ENCODE data around the gene ZMAT5.

Gene ZMAT5

DNA sequence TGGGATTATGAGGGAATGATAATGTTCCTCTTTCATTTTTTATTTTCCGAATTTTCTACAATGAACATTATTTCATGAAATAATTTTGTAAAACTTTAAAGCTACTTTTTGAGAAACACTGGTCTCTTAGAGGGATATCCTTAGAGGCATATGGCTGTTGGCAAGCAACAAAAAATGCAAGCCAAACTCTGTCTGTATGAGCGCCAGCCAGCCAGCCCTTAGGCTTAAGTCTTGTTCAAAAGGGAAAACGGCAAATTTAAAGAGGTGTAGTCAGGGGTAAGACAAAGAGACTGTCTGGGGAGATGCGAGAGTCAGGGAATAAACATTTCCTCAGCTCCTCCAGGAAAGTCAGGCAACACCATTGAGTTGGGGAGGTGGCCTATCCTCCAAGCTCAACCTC lies 48.8 kb upstream of the ZMAT5 start:
- no peaks in the 10 kb centered on the region for H4K20me1 ChIP-seq (ENCODE audit: insufficient read depth, low read length)
- DNase-seq, result no peak
- TF ChIP-seq EZH2 (optimal IDR thresholded peaks at IDR 0.05; ENCODE audit: low read depth, low read length), result no peak
- no peak for TF ChIP-seq EZH2phosphoT487 (IDR thresholded peaks at IDR 0.05; ENCODE audit: low read length)
- TF ChIP-seq, protein P1, sequence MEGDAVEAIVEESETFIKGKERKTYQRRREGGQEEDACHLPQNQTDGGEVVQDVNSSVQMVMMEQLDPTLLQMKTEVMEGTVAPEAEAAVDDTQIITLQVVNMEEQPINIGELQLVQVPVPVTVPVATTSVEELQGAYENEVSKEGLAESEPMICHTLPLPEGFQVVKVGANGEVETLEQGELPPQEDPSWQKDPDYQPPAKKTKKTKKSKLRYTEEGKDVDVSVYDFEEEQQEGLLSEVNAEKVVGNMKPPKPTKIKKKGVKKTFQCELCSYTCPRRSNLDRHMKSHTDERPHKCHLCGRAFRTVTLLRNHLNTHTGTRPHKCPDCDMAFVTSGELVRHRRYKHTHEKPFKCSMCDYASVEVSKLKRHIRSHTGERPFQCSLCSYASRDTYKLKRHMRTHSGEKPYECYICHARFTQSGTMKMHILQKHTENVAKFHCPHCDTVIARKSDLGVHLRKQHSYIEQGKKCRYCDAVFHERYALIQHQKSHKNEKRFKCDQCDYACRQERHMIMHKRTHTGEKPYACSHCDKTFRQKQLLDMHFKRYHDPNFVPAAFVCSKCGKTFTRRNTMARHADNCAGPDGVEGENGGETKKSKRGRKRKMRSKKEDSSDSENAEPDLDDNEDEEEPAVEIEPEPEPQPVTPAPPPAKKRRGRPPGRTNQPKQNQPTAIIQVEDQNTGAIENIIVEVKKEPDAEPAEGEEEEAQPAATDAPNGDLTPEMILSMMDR (IDR thresholded peaks at IDR 0.05; ENCODE audit: low read length), result no peak
- H3K9ac ChIP-seq (ENCODE audit: low read length), result no peak overlapping the region
- no peaks in the 10 kb centered on the region for H3K9me3 ChIP-seq (replicated peaks; ENCODE audit: insufficient read depth, low read length)
- H3K79me2 ChIP-seq (ENCODE audit: low read length), result no peaks in the 10 kb centered on the region
- H3K27ac ChIP-seq (ENCODE audit: low read length), result no peak overlapping the region
- no peaks in the 10 kb centered on the region for H3F3A ChIP-seq (ENCODE audit: insufficient read depth, low read length)
- H2AFZ ChIP-seq (ENCODE audit: low read length), result no peak overlapping the region
- H3K9me2 ChIP-seq (replicated peaks; ENCODE audit: insufficient read depth, low read length), result no peaks in the 10 kb centered on the region
- no peaks in the 10 kb centered on the region for H3K36me3 ChIP-seq (replicated peaks; ENCODE audit: insufficient read depth, low read length)
- H3K4me3 ChIP-seq (ENCODE audit: low read length), result no peak overlapping the region
- no peaks in the 10 kb centered on the region for H3K4me1 ChIP-seq (ENCODE audit: low read length)
- H3K4me2 ChIP-seq (ENCODE audit: low read depth, low read length), result no peak overlapping the region
- no peaks in the 10 kb centered on the region for H3K27me3 ChIP-seq (replicated peaks; ENCODE audit: insufficient read depth, low read length)

DNA sequence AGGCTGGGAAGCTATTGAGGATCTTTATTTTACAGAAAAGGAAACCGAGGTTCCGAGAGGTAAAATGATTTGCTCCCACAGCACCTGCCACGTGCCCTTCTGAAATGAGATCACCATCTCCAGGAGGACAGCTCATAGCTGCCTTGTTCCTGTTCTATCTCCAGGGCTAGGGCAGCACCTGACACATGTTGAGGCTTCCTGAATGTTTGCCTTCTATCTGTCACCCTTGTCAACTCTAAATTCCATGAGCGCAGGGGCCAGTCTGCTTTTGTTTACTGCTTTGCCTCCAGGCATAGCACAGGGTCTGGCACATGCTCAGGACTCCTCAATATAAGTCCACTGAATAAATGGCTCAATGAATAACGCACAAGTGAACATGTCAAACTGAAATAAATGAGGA lies 47.2 kb upstream of the ZMAT5 start:
- H3K4me2 ChIP-seq (ENCODE audit: low read depth, low read length), result no peak overlapping the region
- H3K9me3 ChIP-seq (replicated peaks; ENCODE audit: insufficient read depth, low read length), result no peaks in the 10 kb centered on the region
- H3K4me3 ChIP-seq (ENCODE audit: low read length), result no peak overlapping the region
- H3K4me1 ChIP-seq (ENCODE audit: low read length), result no peaks in the 10 kb centered on the region
- H3K27ac ChIP-seq (ENCODE audit: low read length), result no peak overlapping the region
- H2AFZ ChIP-seq (ENCODE audit: low read length), result no peak overlapping the region
- H3K9ac ChIP-seq (ENCODE audit: low read length), result no peak overlapping the region
- no peaks in the 10 kb centered on the region for H3K9me2 ChIP-seq (replicated peaks; ENCODE audit: insufficient read depth, low read length)
- no peaks in the 10 kb centered on the region for H3K27me3 ChIP-seq (replicated peaks; ENCODE audit: insufficient read depth, low read length)
- H3K79me2 ChIP-seq (ENCODE audit: low read length), result no peaks in the 10 kb centered on the region
- H4K20me1 ChIP-seq (ENCODE audit: insufficient read depth, low read length), result no peaks in the 10 kb centered on the region
- no peaks in the 10 kb centered on the region for H3F3A ChIP-seq (ENCODE audit: insufficient read depth, low read length)
- no peaks in the 10 kb centered on the region for H3K36me3 ChIP-seq (replicated peaks; ENCODE audit: insufficient read depth, low read length)
- DNase-seq, result no peak
- TF ChIP-seq EZH2phosphoT487 (IDR thresholded peaks at IDR 0.05; ENCODE audit: low read length) (no peak), EZH2 (optimal IDR thresholded peaks at IDR 0.05; ENCODE audit: low read depth, low read length) (no peak)
- TF ChIP-seq, protein P1 (IDR thresholded peaks at IDR 0.05; ENCODE audit: low read length), result no peak

DNA sequence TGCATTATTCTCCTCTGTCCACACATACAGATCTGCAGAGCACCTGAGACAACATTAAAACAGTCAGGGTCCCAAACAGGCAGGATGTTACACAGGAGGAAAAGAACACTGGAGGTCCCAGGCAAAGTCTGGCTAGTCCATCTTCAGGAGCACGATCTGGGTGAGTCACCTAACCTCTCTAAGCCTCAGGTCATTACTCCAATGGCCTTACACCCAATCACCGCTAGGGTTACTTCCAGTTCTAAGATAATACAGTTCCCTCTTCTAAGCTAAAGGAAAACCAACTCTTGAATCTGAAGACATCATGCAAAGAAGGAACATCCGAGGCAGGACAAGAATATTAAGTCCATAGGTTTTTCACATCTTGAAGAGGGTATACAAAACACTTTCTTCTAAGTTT lies 46.8 kb upstream of the ZMAT5 start:
- Histone ChIP-seq H3F3A (ENCODE audit: insufficient read depth, low read length) (no peaks in the 10 kb centered on the region), H3K9me3 (replicated peaks; ENCODE audit: insufficient read depth, low read length) (no peaks in the 10 kb centered on the region), H3K36me3 (replicated peaks; ENCODE audit: insufficient read depth, low read length) (no peaks in the 10 kb centered on the region), H3K27ac (ENCODE audit: low read length) (no peak overlapping the region), H3K9me2 (replicated peaks; ENCODE audit: insufficient read depth, low read length) (no peaks in the 10 kb centered on the region), H3K4me3 (ENCODE audit: low read length) (no peak overlapping the region), H3K79me2 (ENCODE audit: low read length) (no peaks in the 10 kb centered on the region), H3K9ac (ENCODE audit: low read length) (no peak overlapping the region), H4K20me1 (ENCODE audit: insufficient read depth, low read length) (no peaks in the 10 kb centered on the region), H3K4me1 (ENCODE audit: low read length) (no peaks in the 10 kb centered on the region), H3K27me3 (replicated peaks; ENCODE audit: insufficient read depth, low read length) (no peaks in the 10 kb centered on the region), H3K4me2 (ENCODE audit: low read depth, low read length) (no peak overlapping the region), H2AFZ (ENCODE audit: low read length) (no peak overlapping the region)
- no peak for DNase-seq
- TF ChIP-seq EZH2phosphoT487 (IDR thresholded peaks at IDR 0.05; ENCODE audit: low read length) (no peak), EZH2 (optimal IDR thresholded peaks at IDR 0.05; ENCODE audit: low read depth, low read length) (no peak)
- TF ChIP-seq, protein P1 (IDR thresholded peaks at IDR 0.05; ENCODE audit: low read length), result no peak

Measured in MM.1S (cell line).